GM19240 (cell line): ENCODE data around the gene CDSN.

Source experiments
- DNase-seq: peaks from one replicate; pipeline ENCODE4 v3.0.0; 2011; ENCODE audit warnings: low spot score; ENCODE audit not compliant: insufficient read length

The CDSN gene

GRCh38 chr6:31144970-31145340, 24.7 kb upstream of the CDSN start:
- DNase-seq: no peak

- DNase-seq: no peak
These were observed 24.2 kb upstream of the CDSN start for GRCh38 chr6:31144296-31144969.

GRCh38 chr6:31143148-31143547, 22.9 kb upstream of the CDSN start:
- DNase-seq: no peak

- no peak for DNase-seq
These were observed 22.1 kb upstream of the CDSN start for GRCh38 chr6:31142361-31142761.

GRCh38 chr6:31140643-31141042, 20.4 kb upstream of the CDSN start:
- DNase-seq: no peak

- DNase-seq: no peak
These were observed 19.4 kb upstream of the CDSN start for GRCh38 chr6:31139599-31139998.

- DNase-seq: no peak
These were observed 18.7 kb upstream of the CDSN start, which contains the start of gene PSORS1C2 for GRCh38 chr6:31138982-31139381. Gene PSORS1C2, minus strand, starts transcription at chr6:31139066. Its CDS starts 40 bp downstream, at chr6:31139026.

GRCh38 chr6:31135710-31136109, 15.5 kb upstream of the CDSN start:
- no peak for DNase-seq

GRCh38 chr6:31132806-31133205, 12.6 kb upstream of the CDSN start:
- no peak for DNase-seq

GRCh38 chr6:31131595-31131994, 11.3 kb upstream of the CDSN start:
- DNase-seq: no peak

GRCh38 chr6:31130751-31131150, 10.5 kb upstream of the CDSN start:
- DNase-seq: no peak

- DNase-seq: no peak
These were observed 8.9 kb upstream of the CDSN start for GRCh38 chr6:31129130-31129529.

- DNase-seq: peak; percentile 80
These were observed 7.9 kb upstream of the CDSN start for GRCh38 chr6:31128093-31128676.

- DNase-seq: no peak
These were observed 6.3 kb upstream of the CDSN start for GRCh38 chr6:31126396-31127175.

GRCh38 chr6:31125586-31126363, 5.5 kb upstream of the CDSN start:
- no peak for DNase-seq

GRCh38 chr6:31125162-31125561, 4.9 kb upstream of the CDSN start:
- DNase-seq: no peak

GRCh38 chr6:31122791-31123706, 2.8 kb upstream of the CDSN start:
- DNase-seq: no peak

- no peak for DNase-seq
These were observed 1.0 kb upstream of the CDSN start for GRCh38 chr6:31121131-31121790.

- DNase-seq: no peak
These were observed 2.1 kb downstream of the CDSN start for GRCh38 chr6:31118178-31118577.
